GM12878 (cell line): Measurements from ENCODE around the gene WDR17. TPM values are rescaled to one million over a fixed set of nuclear protein-coding genes. Genes with fewer than 3 reads are reported as not detected.

Experiments used
- BMI1 ChIP-seq: fragments of 450-650 bp; IDR thresholded peaks from 2 replicates; pipeline ENCODE4 v1.6.1; 2016; ENCODE audit warnings: mild to moderate bottlenecking, moderate library complexity, borderline replicate concordance
- CBX5 ChIP-seq: sonication (generic); IDR thresholded peaks from 2 replicates; pipeline ENCODE4 v1.6.1; 2016; ENCODE audit warnings: low read depth, moderate library complexity, mild to moderate bottlenecking, inconsistent platforms
- CEBPZ ChIP-seq: fragments of 150-350 bp; IDR thresholded peaks from 2 replicates; pipeline ENCODE4 v1.6.1; 2016; ENCODE audit warnings: low read depth, low read length
- CHD4 ChIP-seq: fragments of 200-600 bp; sonication (generic); IDR thresholded peaks from 2 replicates; pipeline ENCODE4 v1.6.1; 2016; ENCODE audit warnings: mild to moderate bottlenecking
- EP300 ChIP-seq, 2 experiments: fragments of 150-350 bp in 1 of 2; IDR thresholded peaks; 2 replicates each; pipeline ENCODE4 v1.6.1; 2011 to 2012; ENCODE audit warnings: low read depth in 2 of 2, low read length in 2 of 2, borderline replicate concordance in 1 of 2, improper control_type of control experiment in 1 of 2, inconsistent platforms in 1 of 2; ENCODE audit not compliant: control insufficient read depth in 1 of 2
- ESRRA ChIP-seq: IDR thresholded peaks from 2 replicates; pipeline ENCODE4 v1.6.1; 2012; ENCODE audit warnings: mild to moderate bottlenecking, low read length, improper control_type of control experiment
- EZH2 ChIP-seq: IDR thresholded peaks from 2 replicates; pipeline ENCODE4 v1.6.1; 2012; ENCODE audit warnings: low read depth, mild to moderate bottlenecking, control low read depth, inconsistent platforms, low read length, borderline replicate concordance; ENCODE audit not compliant: control insufficient read depth
- FOS ChIP-seq: IDR thresholded peaks from 3 replicates; pipeline ENCODE4 v1.6.1; 2011; ENCODE audit warnings: borderline replicate concordance; ENCODE audit not compliant: insufficient read length; ENCODE audit errors: extremely low read depth
- GATAD2B ChIP-seq: fragments of 450-650 bp; conservative IDR thresholded peaks from 2 replicates; pipeline ENCODE4 v1.6.1; 2017; ENCODE audit warnings: low read depth, mild to moderate bottlenecking, moderate library complexity
- HDAC2 ChIP-seq: fragments of 200-600 bp; sonication (generic); IDR thresholded peaks from 2 replicates; pipeline ENCODE4 v1.6.1; 2017
- HDGF ChIP-seq: fragments of 450-650 bp; IDR thresholded peaks from 2 replicates; pipeline ENCODE4 v1.6.1; 2016; ENCODE audit warnings: antibody characterized with exemption
- KAT2A ChIP-seq: conservative IDR thresholded peaks from 2 replicates; pipeline ENCODE4 v1.6.1; 2011; ENCODE audit warnings: low read depth, low read length; ENCODE audit not compliant: control insufficient read depth
- MTA3 ChIP-seq: IDR thresholded peaks from 2 replicates; pipeline ENCODE4 v1.6.1; 2012; ENCODE audit warnings: low read length, inconsistent platforms, borderline replicate concordance
- NFYB ChIP-seq: IDR thresholded peaks from 2 replicates; pipeline ENCODE4 v1.6.1; 2011; ENCODE audit warnings: low read depth, mild to moderate bottlenecking, low read length, improper control_type of control experiment, moderate library complexity; ENCODE audit not compliant: insufficient read depth
- NR2C2 ChIP-seq: IDR thresholded peaks from 2 replicates; pipeline ENCODE4 v1.6.1; 2011; ENCODE audit warnings: borderline replicate concordance, low read depth; ENCODE audit not compliant: control insufficient read depth, insufficient read length
- NRF1 ChIP-seq: conservative IDR thresholded peaks from 2 replicates; pipeline ENCODE4 v1.6.1; 2011; ENCODE audit warnings: mild to moderate bottlenecking, low read depth, low read length, improper control_type of control experiment
- SIX5 ChIP-seq: IDR thresholded peaks from 2 replicates; pipeline ENCODE4 v1.6.1; 2011; ENCODE audit warnings: mild to moderate bottlenecking, low read depth, low read length, moderate library complexity; ENCODE audit not compliant: severe bottlenecking
- SRF ChIP-seq, 2 experiments: IDR thresholded peaks; 2 replicates each; pipeline ENCODE4 v1.6.1; 2011; ENCODE audit warnings: low read depth in 2 of 2, low read length in 2 of 2, mild to moderate bottlenecking in 1 of 2, moderate library complexity in 1 of 2
- TCF12 ChIP-seq: IDR thresholded peaks from 2 replicates; pipeline ENCODE4 v1.6.1; 2011; ENCODE audit warnings: low read depth, mild to moderate bottlenecking, low read length
- ZNF384 ChIP-seq: IDR thresholded peaks from 2 replicates; pipeline ENCODE4 v1.6.1; 2012; ENCODE audit warnings: low read depth, mild to moderate bottlenecking, low read length, improper control_type of control experiment, borderline replicate concordance
- polyA plus RNA-seq, 11 experiments: library from polyadenylated mRNA; depleted of rRNA in 4 of 11; unstranded in 6 of 11; stranded (reverse) in 5 of 11; fragments of >200 nt; fragmentation: Nextera tagmentation in 4 of 11; fragmentation: Illumina TruSeq in 1 of 11; extraction: Ambion mirVana in 4 of 11; extraction: Trizol in 1 of 11; gene quantifications; 1 replicate in 1 of 11; 2 replicates in 10 of 11; pipeline versions ENCODE4 v1.2.1 to v1.2.3, GENCODE V29; 2011 to 2016; ENCODE audit warnings: inconsistent platforms in 2 of 11, missing spikeins in 2 of 11, low read depth in 1 of 11
- total RNA-seq, 4 experiments: library from RNA; depleted of rRNA in 3 of 4; stranded (reverse); fragments of >200 nt in 3 of 4; fragmentation: Illumina TruSeq in 1 of 4; extraction: Trizol in 1 of 4; gene quantifications; 2 replicates each; pipeline versions ENCODE4 v1.2.1 to v1.2.3, GENCODE V29; 2013 to 2021

Gene WDR17
- total and polyA plus RNA-seq, 10 of the 15 experiments (the other 5 are each of a cell fraction or from before 2014, with no cell fraction given): 0.43 to 3.8 (median 2.8) TPM

- TF ChIP-seq HDGF (no peak), GATAD2B (no peak), CBX5 (no peak), BMI1 (no peak), HDAC2 (no peak), MTA3 (0 out of 2 replicates have a peak, but pooled peaks have one; percentile 50), ESRRA (no peak), FOS (no peak), TCF12 (no peak), NRF1 (no peak), SRF (IDR thresholded peaks at IDR 0.05; ENCODE audit: low read depth in 2 of 2, low read length in 2 of 2) (no peak), SIX5 (no peak), NFYB (no peak), NR2C2 (no peak), CHD4 (no peak), CEBPZ (no peak), ZNF384 (no peak), EZH2 (no peak), EP300 (IDR thresholded peaks at IDR 0.05; ENCODE audit: borderline replicate concordance in 1 of 2, control insufficient read depth in 1 of 2, low read depth in 2 of 2, low read length in 2 of 2) (peak in 1 of 2 experiments; percentile 24; a peak in 1 of 4 replicates), KAT2A (no peak)
Observed at GRCh38 chr4:176052744-176053143, 12.9 kb upstream of the WDR17 start (continued).
